ENCODE measurements around the gene DLG4.
"Not testable (repeated sequence)": the region's sequence is repeated elsewhere in the genome, so short reads cannot be mapped to it uniquely, and the experiment has no call there.

DLG4 gene

GRCh38 chr17:7184091-7184488 lies 35.5 kb downstream of the DLG4 start:
- DNase-seq (ENCODE audit: low read depth in 2 of 2) = no peak

GRCh38 chr17:7183433-7184090 lies 36.1 kb downstream of the DLG4 start:
- no peak for DNase-seq (ENCODE audit: low read depth in 2 of 2)

- DNase-seq (ENCODE audit: low read depth in 2 of 2) = not testable (repeated sequence)
Observed at GRCh38 chr17:7182101-7182500, 37.5 kb downstream of the DLG4 start.

GRCh38 chr17:7179317-7180254 lies 40.0 kb downstream of the DLG4 start, which contains the start of gene ASGR1:
Gene ASGR1, minus strand, starts transcription at chr17:7179370. Its CDS starts 807 bp downstream, at chr17:7178563.
- DNase-seq (ENCODE audit: low read depth in 2 of 2) = no peak

- DNase-seq (ENCODE audit: low read depth in 2 of 2) = no peak
Observed at GRCh38 chr17:7178973-7179316, 40.7 kb downstream of the DLG4 start.

GRCh38 chr17:7177954-7178477 lies 41.6 kb downstream of the DLG4 start:
- DNase-seq (ENCODE audit: low read depth in 2 of 2) = no peak

DNA sequence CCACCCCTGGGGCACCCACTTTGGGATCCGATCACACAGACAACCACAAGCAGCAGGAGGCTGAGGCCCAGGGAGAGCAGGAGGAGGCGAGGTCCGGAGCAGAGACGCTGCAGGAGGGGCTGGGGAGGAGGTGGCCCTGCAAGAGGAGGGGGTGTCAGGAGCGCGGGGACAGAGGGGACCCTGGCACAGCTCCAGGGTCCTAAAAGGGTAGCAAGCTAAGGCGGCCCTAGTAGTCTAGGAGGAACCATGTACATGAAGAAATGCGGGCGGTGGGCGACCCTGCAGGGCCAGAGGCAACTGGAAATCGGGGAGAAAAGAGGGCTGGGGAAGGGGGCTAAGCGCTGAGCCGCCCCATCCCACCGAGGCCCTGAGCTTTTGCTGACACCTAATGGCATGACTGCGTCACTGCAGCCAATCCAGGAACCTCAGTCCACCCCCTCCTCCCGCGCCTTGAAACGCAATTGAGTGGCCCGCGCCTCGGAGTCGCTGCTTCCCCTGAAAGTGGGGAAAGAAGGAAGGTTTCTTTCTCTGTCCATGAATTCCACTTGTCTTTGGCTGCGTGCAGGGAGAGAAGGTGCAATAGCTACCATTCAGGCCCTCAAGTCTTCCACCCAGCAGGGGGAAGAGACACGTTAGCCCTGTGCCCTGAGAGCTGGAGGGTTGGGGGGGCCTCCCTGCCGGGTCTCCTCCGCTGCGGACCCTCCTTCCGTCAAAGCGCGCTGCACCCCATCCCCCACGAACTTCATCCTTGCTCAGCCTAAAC lies 42.3 kb downstream of the DLG4 start:
- DNase-seq (ENCODE audit: low read depth in 2 of 2) = peak; percentile 44 to 59

GRCh38 chr17:7176841-7177190 lies 42.8 kb downstream of the DLG4 start:
- DNase-seq (ENCODE audit: low read depth in 2 of 2) = no peak

- no peak for DNase-seq (ENCODE audit: low read depth in 2 of 2)
Observed at GRCh38 chr17:7176107-7176840, 43.4 kb downstream of the DLG4 start.

- DNase-seq (ENCODE audit: low read depth in 2 of 2) = no peak
Observed at GRCh38 chr17:7175330-7175733, 44.3 kb downstream of the DLG4 start.

- DNase-seq (ENCODE audit: low read depth in 2 of 2) = no peak
Observed at GRCh38 chr17:7174603-7175326, 44.9 kb downstream of the DLG4 start.

DNA sequence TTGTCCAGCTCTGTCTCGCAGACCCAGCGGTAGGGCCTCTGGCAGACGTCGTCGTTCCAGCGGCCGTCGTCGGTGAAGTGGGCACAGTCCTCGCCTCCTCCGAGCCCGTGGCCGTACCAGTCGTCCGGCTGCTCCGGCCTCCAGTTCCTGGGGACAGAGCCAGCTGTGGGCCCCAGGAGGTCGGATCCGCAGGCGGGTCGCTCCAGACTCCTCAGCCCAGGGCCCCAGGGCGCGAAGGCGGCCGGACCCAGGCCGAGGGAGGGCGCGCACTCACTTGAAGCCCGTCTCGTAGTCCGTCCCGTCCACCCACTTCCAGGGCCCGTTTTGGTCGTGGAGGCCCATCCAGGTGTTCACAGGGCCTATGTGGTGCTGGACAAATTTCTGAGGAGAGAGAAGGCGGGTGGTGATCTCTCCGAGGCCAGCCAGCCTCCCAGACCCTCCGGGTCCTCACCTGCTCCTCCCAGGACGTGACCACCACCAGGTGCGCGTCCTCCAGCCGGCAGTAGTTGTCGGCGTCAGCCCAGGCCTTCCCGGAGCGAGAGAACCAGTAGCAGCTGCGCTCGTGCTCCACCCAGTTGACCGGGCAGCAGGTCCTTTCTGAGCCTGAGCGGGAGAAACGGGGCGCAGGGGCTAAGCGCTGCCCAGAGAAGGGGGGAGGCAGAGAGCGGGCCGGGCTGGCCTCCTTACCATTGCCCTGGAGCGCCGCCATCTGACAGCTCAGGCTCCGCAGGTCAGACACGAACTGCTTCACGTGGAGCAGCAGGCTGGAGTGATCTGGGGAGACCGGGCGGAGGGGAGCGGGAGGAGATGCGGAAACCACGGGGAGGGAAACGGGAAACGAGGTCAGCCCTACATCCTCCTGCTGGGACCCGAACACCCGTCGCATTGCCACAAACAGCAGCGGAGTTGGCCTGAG lies 45.7 kb downstream of the DLG4 start:
- DNase-seq (ENCODE audit: low read depth in 2 of 2) = peak; percentile 29 to 45

DNA sequence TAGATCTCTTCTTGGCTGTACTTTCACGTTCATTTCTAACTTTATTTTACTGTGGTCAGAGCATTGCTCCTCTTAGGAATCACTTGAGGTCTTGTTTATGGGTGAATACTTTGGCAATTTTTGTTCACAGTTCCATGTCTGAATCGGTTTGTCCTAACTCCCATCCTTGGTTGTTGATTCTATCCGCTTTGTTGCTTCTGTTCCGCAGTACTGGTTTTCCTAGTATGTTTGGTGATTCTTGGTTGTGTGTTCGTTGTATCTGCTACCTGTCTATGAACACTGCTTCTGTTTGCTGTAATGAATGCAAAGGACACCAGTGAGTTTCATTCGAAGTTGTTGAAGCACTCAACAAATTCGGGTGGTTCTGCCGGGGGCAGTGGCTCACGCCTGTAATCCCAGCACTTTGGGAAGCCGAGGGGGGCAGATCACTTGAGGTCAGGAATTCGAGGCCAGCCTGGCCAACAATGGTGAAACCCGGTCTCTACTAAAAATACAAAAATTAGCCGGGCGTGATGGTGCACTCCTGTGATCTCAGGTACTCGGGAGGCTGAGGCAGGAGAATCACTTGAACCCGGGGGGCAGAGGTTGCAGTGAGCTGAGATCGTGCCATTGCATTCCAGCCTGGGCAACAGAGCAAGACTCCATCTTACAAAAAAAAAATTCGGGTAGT lies 47.0 kb downstream of the DLG4 start:
- DNase-seq (ENCODE audit: low read depth in 2 of 2) = not testable (repeated sequence)

GRCh38 chr17:7169565-7169908 lies 50.1 kb downstream of the DLG4 start:
- not testable (repeated sequence) for DNase-seq (ENCODE audit: low read depth in 2 of 2)

- not testable (repeated sequence) for DNase-seq (ENCODE audit: low read depth in 2 of 2)
Observed at GRCh38 chr17:7168841-7169564, 50.6 kb downstream of the DLG4 start.

DNA sequence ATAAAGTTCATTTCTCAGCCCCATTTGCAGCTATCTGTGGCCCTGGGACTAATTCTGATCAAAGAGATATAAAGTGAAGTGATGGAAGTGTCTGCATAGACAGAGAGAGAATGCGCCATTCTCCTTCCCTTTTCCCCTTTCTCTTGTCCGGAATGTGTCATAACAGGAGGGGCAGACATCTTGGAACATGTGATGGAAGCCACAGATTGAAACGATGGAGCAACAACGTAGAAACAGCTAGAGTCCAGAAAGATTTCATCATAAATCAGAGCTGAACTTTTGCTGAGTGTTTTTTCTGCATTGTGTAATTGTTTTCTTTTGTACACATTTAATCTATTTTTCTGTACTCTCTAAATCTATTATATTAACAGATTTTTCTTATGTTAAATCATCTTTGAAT lies 51.8 kb downstream of the DLG4 start:
- no peak for DNase-seq (ENCODE audit: low read depth in 2 of 2)

- no peak for DNase-seq (ENCODE audit: low read depth in 2 of 2)
Observed at GRCh38 chr17:7166873-7167272, 52.8 kb downstream of the DLG4 start.

GRCh38 chr17:7159571-7159970 lies 60.1 kb downstream of the DLG4 start:
- DNase-seq (ENCODE audit: low read depth in 2 of 2) = not testable (repeated sequence)
